HEK293 (cell line): Measurements from ENCODE around the gene CSTPP1.

ENCODE experiments used
- FEZF1 ChIP-seq: fragments of 450-650 bp; formaldehyde crosslinking; IDR thresholded peaks from 2 replicates; pipeline ENCODE4 v1.5.1; 2016; ENCODE audit warnings: missing biosample characterization, missing genetic modification characterization
- GLI2 ChIP-seq: fragments of 450-650 bp; formaldehyde crosslinking; IDR thresholded peaks from 2 replicates; pipeline ENCODE4; 2017; ENCODE audit warnings: missing biosample characterization, missing genetic modification characterization, low read depth, borderline replicate concordance
- HOXC10 ChIP-seq: sonication (generic); formaldehyde crosslinking; IDR thresholded peaks from 2 replicates; pipeline ENCODE4 v1.8.1; 2023; ENCODE audit warnings: mild to moderate bottlenecking, missing genetic modification reagents
- IKZF3 ChIP-seq: fragments of 450-650 bp; IDR thresholded peaks from 2 replicates; pipeline ENCODE4 v1.5.0; 2018; ENCODE audit warnings: missing biosample characterization, mild to moderate bottlenecking, missing genetic modification characterization, moderate library complexity
- KLF1 ChIP-seq: fragments of 450-650 bp; formaldehyde crosslinking; IDR thresholded peaks from 2 replicates; pipeline ENCODE4 v1.5.1; 2016; ENCODE audit warnings: missing biosample characterization, missing genetic modification characterization
- KLF9 ChIP-seq: fragments of 450-650 bp; formaldehyde crosslinking; IDR thresholded peaks from 2 replicates; pipeline ENCODE4 v1.5.1; 2016; ENCODE audit warnings: missing biosample characterization, missing genetic modification characterization, low read depth
- MYNN ChIP-seq: fragments of 450-650 bp; formaldehyde crosslinking; IDR thresholded peaks from 2 replicates; pipeline ENCODE4 v1.5.1; 2016; ENCODE audit warnings: missing biosample characterization, missing genetic modification characterization, borderline replicate concordance
- SCRT2 ChIP-seq: fragments of 450-650 bp; formaldehyde crosslinking; IDR thresholded peaks from 2 replicates; pipeline ENCODE4 v1.5.1; 2016; ENCODE audit warnings: missing biosample characterization, missing genetic modification characterization
- SP7 ChIP-seq: fragments of 450-650 bp; formaldehyde crosslinking; IDR thresholded peaks from 2 replicates; pipeline ENCODE4 v1.5.1; 2016; ENCODE audit warnings: missing biosample characterization, missing genetic modification characterization
- TRIM28 ChIP-seq: IDR thresholded peaks from 2 replicates; pipeline ENCODE4 v1.6.1; 2011; ENCODE audit warnings: low read length, control low read depth, borderline replicate concordance
- ZBTB11 ChIP-seq: fragments of 450-650 bp; formaldehyde crosslinking; conservative IDR thresholded peaks from 2 replicates; pipeline ENCODE4 v1.5.1; 2016; ENCODE audit warnings: low read depth, missing biosample characterization, missing genetic modification characterization
- ZBTB8A ChIP-seq: fragments of 450-650 bp; formaldehyde crosslinking; IDR thresholded peaks from 2 replicates; pipeline ENCODE4 v1.5.1; 2016; ENCODE audit warnings: missing biosample characterization, missing genetic modification characterization
- ZNF132 ChIP-seq: fragments of 450-650 bp; formaldehyde crosslinking; IDR thresholded peaks from 2 replicates; pipeline ENCODE4 v1.5.1; 2017; ENCODE audit warnings: missing biosample characterization, missing genetic modification characterization, borderline replicate concordance
- ZNF18 ChIP-seq: fragments of 450-650 bp; formaldehyde crosslinking; IDR thresholded peaks from 2 replicates; pipeline ENCODE4 v1.5.1; 2016; ENCODE audit warnings: missing biosample characterization, missing genetic modification characterization
- ZNF202 ChIP-seq: fragments of 450-650 bp; formaldehyde crosslinking; IDR thresholded peaks from 2 replicates; pipeline ENCODE4 v1.5.1; 2016; ENCODE audit warnings: missing biosample characterization, missing genetic modification characterization, borderline replicate concordance
- ZNF23 ChIP-seq: fragments of 450-650 bp; formaldehyde crosslinking; IDR thresholded peaks from 2 replicates; pipeline ENCODE4 v1.5.1; 2016; ENCODE audit warnings: missing biosample characterization, missing genetic modification characterization, borderline replicate concordance
- ZNF248 ChIP-seq: fragments of 450-650 bp; formaldehyde crosslinking; IDR thresholded peaks from 2 replicates; pipeline ENCODE4 v1.5.1; 2017; ENCODE audit warnings: missing biosample characterization, missing genetic modification characterization
- ZNF266 ChIP-seq: fragments of 450-650 bp; formaldehyde crosslinking; IDR thresholded peaks from 2 replicates; pipeline ENCODE4 v1.5.1; 2016; ENCODE audit warnings: missing biosample characterization, missing genetic modification characterization, low read depth
- ZNF324 ChIP-seq: fragments of 450-650 bp; formaldehyde crosslinking; IDR thresholded peaks from 2 replicates; pipeline ENCODE4 v1.5.1; 2016; ENCODE audit warnings: missing biosample characterization, missing genetic modification characterization
- ZNF37A ChIP-seq: fragments of 450-650 bp; IDR thresholded peaks from 2 replicates; pipeline ENCODE4 v1.5.1; 2018; ENCODE audit warnings: missing biosample characterization, missing genetic modification characterization
- ZNF404 ChIP-seq: fragments of 450-650 bp; formaldehyde crosslinking; IDR thresholded peaks from 2 replicates; pipeline ENCODE4 v1.5.1; 2017; ENCODE audit warnings: missing biosample characterization, missing genetic modification characterization
- ZNF426 ChIP-seq: fragments of 450-650 bp; formaldehyde crosslinking; IDR thresholded peaks from 2 replicates; pipeline ENCODE4 v1.5.1; 2017; ENCODE audit warnings: missing biosample characterization, missing genetic modification characterization, mild to moderate bottlenecking, inconsistent platforms, moderate library complexity
- ZNF449 ChIP-seq: fragments of 450-650 bp; formaldehyde crosslinking; IDR thresholded peaks from 2 replicates; pipeline ENCODE4 v1.5.1; 2017; ENCODE audit warnings: missing biosample characterization, mild to moderate bottlenecking, missing genetic modification characterization, moderate library complexity
- ZNF488 ChIP-seq: fragments of 450-650 bp; formaldehyde crosslinking; IDR thresholded peaks from 2 replicates; pipeline ENCODE4 v1.5.1; 2016; ENCODE audit warnings: missing biosample characterization, missing genetic modification characterization
- ZNF530 ChIP-seq: fragments of 450-650 bp; formaldehyde crosslinking; IDR thresholded peaks from 2 replicates; pipeline ENCODE4 v1.5.1; 2016; ENCODE audit warnings: low read depth, missing biosample characterization, missing genetic modification characterization
- ZNF558 ChIP-seq: fragments of 450-650 bp; formaldehyde crosslinking; IDR thresholded peaks from 2 replicates; pipeline ENCODE4 v1.5.1; 2016; ENCODE audit warnings: missing biosample characterization, missing genetic modification characterization
- ZNF571 ChIP-seq: fragments of 450-650 bp; formaldehyde crosslinking; IDR thresholded peaks from 2 replicates; pipeline ENCODE4 v1.5.0; 2017; ENCODE audit warnings: missing biosample characterization, missing genetic modification characterization
- ZNF585B ChIP-seq: fragments of 450-650 bp; formaldehyde crosslinking; IDR thresholded peaks from 2 replicates; pipeline ENCODE4 v1.5.1; 2016; ENCODE audit warnings: missing biosample characterization, missing genetic modification characterization
- ZNF610 ChIP-seq: fragments of 450-650 bp; formaldehyde crosslinking; IDR thresholded peaks from 2 replicates; pipeline ENCODE4 v1.5.1; 2016; ENCODE audit warnings: missing biosample characterization, missing genetic modification characterization, borderline replicate concordance
- ZNF623 ChIP-seq: fragments of 450-650 bp; formaldehyde crosslinking; IDR thresholded peaks from 2 replicates; pipeline ENCODE4 v1.5.1; 2016; ENCODE audit warnings: missing biosample characterization, missing genetic modification characterization
- ZNF629 ChIP-seq: fragments of 450-650 bp; formaldehyde crosslinking; IDR thresholded peaks from 2 replicates; pipeline ENCODE4 v1.5.1; 2017; ENCODE audit warnings: missing biosample characterization, missing genetic modification characterization
- ZNF660 ChIP-seq: fragments of 450-650 bp; IDR thresholded peaks from 2 replicates; pipeline ENCODE4 v1.5.1; 2018; ENCODE audit warnings: missing biosample characterization, mild to moderate bottlenecking, missing genetic modification characterization
- ZNF670 ChIP-seq: fragments of 450-650 bp; formaldehyde crosslinking; IDR thresholded peaks from 2 replicates; pipeline ENCODE4 v1.5.1; 2016; ENCODE audit warnings: missing biosample characterization, missing genetic modification characterization, low read depth
- ZNF776 ChIP-seq: fragments of 450-650 bp; formaldehyde crosslinking; IDR thresholded peaks from 2 replicates; pipeline ENCODE4 v1.5.0; 2017; ENCODE audit warnings: missing biosample characterization, missing genetic modification characterization, borderline replicate concordance

CSTPP1 gene

GRCh38 chr11:46936138-46937110 is at the start of gene CSTPP1 (continued):
- TF ChIP-seq ZNF18 (tag by site-specific recombination) (no peak), ZNF585B (tag by site-specific recombination) (no peak), ZNF132 (no peak), ZNF610 (tag by site-specific recombination) (no peak), FEZF1 (tag by site-specific recombination) (no peak), ZNF660 (peak; percentile 95), ZNF426 (tag by site-specific recombination) (no peak), SCRT2 (tag by site-specific recombination) (no peak), KLF9 (tag by site-specific recombination) (peak; percentile 52), ZNF37A (tag by site-specific recombination) (no peak), ZNF571 (tag by site-specific recombination) (no peak), KLF1 (tag by site-specific recombination) (no peak; the same call in 1 of the 2 replicates), ZNF248 (tag by site-specific recombination) (no peak), ZNF623 (tag by site-specific recombination) (no peak), SP7 (tag by site-specific recombination) (peak; percentile 66; the same call in 1 of the 2 replicates), ZNF324 (tag by site-specific recombination) (peak; percentile 83; the same call in 1 of the 2 replicates), ZNF670 (tag by site-specific recombination) (no peak), IKZF3 (tag by site-specific recombination) (no peak), ZNF404 (tag by site-specific recombination) (no peak), TRIM28 (peak; percentile 67; the same call in 1 of the 2 replicates), ZNF629 (tag by site-specific recombination) (0 out of 2 replicates have a peak, but pooled peaks have one; percentile 51), ZNF558 (tag by site-specific recombination) (no peak), ZNF23 (no peak), ZNF530 (tag by site-specific recombination) (no peak), ZBTB8A (no peak), ZNF266 (tag by site-specific recombination) (no peak), GLI2 (tag by site-specific recombination) (no peak), ZNF776 (tag by site-specific recombination) (no peak), MYNN (tag by site-specific recombination) (peak; percentile 74; the same call in 1 of the 2 replicates), ZBTB11 (tag by site-specific recombination) (peak; percentile 99), ZNF488 (tag by site-specific recombination) (no peak), ZNF449 (tag by site-specific recombination) (no peak), ZNF202 (no peak), HOXC10 (CRISPR knock-in tag) (no peak)
